HG03045 (cell line): ENCODE results near the gene CFAP410.
A peak's percentile ranks its signal among the peaks of the same experiment; 100 is the strongest.

Source experiments
- ATAC-seq: cut with Tn5 transposase; IDR thresholded peaks from one replicate; pipeline ENCODE4 v1.9.1; 2021; ENCODE audit warnings: mild to moderate bottlenecking, moderate library complexity; ENCODE audit not compliant: unreplicated experiment

Gene CFAP410

GRCh38 chr21:44338971-44339910 is at the start of gene CFAP410:
CFAP410 (minus strand) TSS chr21:44339390; CDS start chr21:44339194, 196 bp downstream.
- peak; percentile 84 for ATAC-seq

DNA sequence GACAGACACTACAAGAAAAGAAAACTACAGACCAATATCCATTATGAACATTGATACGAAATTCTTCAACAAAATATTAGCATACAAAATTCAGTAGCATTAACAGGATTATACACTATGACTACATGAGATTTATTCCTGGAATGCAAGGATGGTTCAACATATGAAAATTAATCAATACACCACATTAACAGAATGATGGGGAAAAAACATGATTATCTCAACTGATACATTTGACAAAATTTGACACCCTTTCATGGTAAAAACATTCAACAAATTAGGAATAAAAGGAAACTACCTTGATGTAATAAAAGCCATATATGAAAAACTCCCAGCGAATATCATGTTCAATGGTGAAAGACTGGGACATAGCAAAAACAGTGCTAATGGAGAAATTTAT is 45.8 kb upstream of the CFAP410 start:
- no peak for ATAC-seq

DNA sequence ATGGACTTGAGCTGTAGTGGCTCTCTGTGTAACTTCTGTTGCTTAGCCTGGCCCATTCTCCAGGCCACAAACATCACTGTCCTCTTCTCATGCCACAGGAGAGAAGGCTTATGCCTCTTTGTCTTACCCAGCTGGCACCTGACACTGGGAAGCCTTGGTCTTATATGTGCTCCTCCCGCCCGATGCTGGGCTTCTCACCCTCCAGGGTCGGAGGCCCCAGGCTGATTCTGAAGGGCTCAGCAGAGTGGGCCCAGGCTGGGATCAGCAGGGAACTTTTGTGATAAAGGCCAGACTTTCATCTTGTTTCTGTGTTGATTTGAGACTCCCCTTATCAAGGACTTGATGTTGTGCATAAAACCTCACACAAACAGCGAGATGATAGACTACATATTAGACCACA is 44.0 kb upstream of the CFAP410 start:
- ATAC-seq = no peak

GRCh38 chr21:44382536-44382935 is 43.3 kb upstream of the CFAP410 start:
- ATAC-seq = no peak

DNA sequence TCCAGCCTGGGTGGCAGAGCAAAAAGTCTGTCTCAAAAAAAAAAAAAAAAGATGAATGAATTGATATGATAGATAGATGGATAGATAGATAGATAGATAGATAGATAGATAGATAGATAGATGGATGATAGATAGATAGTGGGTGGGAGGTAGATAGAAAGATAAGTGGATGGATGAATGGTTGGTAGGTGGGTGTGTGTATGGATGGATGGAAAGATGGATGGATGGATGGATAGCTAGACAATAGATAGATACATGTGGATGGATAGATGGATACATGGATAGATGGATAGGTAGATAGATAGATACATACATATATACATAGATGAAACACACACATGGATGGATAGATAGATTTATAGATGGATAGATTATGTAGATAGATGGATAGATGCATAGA is 42.7 kb upstream of the CFAP410 start:
- ATAC-seq = no peak

DNA sequence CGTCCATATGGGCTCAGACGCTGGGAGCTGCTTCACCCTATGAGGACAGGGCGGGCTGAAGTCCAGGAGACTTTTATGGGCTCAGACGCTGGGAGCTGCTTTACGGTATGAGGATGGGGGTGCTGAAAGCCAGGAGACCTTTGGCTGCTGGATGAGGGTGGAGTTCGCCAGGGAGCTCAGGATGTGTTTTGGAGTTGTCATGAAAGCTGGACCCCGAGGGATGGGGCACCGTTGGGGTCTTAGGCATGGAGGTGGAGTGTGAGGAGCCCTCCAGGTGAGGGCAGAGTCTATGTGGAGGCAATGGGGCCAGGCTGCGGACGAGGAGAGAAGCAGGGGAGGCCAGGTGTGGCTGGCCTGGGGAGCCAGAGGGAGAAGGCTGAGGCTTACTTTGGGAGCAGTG is 41.7 kb upstream of the CFAP410 start:
- no peak for ATAC-seq

DNA sequence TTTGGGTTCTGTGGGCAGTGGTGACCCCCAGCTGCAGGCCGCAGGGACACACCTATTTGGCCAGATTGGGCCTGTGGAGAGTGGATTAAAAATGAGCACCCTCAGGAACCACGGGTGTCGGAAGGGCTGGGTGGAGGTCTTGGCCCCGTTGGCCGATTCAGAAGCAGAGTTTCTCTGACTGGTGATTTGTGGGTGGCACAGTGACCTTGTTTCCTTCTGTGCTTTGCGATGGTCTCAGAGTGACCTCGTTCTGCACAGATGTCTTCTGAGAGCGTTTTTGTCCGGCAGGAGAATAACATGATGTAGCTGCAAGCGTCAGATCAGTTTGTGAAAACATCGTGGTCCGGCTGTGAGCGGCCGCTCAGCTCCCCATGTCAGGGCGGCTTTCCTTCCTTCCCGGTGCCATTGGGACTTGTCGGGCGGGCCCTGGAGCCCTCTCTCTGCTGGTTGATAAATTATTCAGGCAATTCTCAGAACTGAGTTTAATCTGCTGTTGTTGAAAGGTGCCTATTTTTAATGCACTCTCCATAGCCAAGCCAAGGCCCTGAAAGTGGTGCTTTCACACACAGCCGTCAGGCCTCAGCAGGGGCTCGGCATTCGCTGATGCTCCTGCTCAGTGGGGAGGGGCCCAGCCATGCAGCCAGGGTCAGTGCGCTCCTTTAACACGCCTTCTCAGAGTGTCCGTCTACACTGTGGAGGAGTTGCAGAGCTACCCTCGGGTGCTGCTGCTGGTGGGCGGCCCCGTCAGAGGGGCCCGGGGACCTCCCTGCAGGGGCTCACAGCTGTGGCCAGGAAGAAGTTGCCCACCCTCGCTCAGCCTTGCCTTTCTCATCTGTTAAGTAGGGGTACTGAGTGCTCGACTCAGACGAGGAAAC is 41.0 kb upstream of the CFAP410 start:
- no peak for ATAC-seq

DNA sequence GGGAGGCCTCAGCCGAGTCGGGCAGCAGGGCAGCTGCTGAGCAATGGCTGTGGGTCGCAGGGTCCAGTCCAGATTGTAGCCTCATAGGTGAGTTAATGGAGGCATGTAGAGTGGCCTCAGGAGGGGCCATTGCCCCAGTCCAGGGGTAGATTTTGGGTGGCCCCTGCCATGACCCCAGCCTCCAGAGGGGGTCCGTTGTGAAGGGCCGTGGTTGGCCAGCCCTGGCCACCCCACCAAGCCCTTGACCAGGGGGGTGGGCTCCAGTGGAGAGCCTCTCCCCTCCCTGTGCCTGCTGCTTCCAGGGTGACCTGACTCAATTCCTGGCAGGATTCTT is 40.3 kb upstream of the CFAP410 start:
- ATAC-seq = no peak

DNA sequence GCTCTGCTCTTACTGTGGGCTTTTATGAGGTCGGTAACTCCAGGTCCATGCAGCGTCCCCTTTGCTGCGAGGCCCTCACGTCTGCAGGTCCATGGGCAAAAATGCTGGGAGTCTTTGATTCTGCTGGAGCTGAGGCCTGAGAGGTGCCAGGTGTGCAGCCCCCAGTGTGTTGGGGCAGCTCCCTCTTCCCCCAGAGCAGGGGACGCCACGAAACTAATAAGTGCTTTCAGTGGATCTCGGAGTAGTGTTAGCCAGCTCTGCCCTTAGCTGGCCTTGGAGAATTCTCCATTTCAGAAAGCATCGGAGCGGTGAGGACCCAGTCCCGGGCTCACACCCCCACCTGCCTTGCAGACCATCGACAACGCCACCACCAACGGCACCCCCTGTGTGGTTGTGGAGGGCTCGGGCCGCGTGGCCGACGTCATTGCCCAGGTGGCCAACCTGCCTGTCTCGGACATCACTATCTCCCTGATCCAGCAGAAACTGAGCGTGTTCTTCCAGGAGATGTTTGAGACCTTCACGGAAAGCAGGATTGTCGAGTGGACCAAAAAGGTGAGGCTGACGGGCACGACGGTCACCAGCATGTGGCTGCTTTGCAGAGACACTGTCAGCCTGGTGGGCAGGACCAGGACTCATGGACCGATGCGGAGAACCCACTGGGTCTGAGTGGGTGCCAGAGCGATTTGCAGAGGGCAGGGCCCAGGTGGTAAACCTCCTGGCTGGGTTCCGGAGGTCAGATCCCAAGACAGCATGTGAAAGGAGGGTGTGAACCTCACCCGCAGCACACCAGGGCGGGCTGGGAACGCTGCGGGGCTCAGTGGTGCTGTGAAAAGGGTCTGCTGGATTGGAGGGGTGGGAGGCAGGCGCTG is 39.7 kb upstream of the CFAP410 start:
- no peak for ATAC-seq

DNA sequence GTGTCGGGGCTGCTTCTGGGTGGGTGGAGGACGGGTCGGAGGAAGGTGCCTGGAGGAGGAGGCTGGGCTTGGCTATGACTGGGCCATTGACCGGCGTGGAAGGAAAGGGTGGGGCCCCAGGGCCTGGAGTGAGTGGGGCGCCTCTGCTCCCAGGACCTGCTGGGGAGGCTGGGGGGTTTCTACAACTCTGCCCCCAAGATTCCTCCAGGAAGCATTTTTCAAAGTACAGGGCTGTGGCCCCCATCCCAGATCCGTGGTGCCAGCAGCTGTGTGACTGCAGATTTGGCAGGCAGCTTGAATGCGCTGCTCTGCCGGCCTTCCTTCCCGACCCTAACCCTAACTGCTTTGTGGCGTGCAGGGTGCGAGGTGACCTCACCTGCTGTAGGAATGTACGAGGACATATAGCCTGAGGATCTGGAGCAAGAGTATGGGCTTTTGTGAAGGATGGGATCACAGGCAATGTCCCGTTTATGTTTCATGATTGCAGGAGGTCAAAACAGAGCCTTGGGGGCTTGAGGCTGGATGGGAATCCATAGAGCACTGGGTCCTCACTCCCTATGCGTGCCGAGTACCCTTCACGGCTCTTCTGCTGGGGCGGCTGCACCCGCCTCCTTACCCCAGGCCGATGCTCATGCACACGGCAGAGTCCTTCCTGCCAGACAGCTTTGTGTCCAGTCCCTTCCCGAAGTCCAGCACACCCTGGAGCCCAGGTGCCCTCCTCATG is 38.9 kb upstream of the CFAP410 start:
- ATAC-seq = no peak

DNA sequence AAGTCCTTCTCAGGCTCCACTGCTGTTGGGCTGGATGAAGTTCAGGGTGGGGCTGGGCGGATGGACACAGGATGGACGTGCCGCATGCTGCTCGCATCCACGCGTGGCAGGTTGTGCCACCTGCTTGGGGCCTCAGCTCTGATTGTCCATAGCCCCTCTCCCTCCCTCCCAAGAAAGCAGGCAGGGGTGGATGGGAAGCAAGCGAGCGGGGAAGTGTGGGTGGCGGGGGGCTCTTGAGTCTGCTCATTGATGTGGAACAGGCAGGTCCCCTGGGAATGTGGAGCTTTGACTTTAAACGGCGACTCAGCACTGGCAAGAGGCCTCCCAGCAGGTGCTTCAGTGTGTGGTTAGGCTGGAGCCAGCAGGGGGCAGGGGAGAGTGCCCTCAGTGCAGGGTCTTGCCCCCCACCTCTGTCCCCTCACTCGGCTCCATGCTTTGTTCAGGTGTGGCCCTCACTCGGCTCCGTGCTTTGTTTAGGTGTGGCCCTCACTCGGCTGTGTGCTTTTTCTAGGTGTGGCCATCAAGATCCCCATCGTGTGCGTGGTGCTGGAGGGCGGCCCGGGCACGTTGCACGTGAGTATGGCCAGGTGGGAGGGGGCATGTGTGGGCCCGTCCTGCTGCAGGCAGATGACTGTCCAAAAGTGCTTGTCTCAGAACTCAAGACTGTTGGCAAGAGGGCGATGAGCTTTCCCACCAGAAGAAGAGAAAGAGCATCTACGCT is 38.2 kb upstream of the CFAP410 start:
- ATAC-seq = no peak

- ATAC-seq = no peak
Observed at GRCh38 chr21:44376606-44377005, 37.4 kb upstream of the CFAP410 start.

DNA sequence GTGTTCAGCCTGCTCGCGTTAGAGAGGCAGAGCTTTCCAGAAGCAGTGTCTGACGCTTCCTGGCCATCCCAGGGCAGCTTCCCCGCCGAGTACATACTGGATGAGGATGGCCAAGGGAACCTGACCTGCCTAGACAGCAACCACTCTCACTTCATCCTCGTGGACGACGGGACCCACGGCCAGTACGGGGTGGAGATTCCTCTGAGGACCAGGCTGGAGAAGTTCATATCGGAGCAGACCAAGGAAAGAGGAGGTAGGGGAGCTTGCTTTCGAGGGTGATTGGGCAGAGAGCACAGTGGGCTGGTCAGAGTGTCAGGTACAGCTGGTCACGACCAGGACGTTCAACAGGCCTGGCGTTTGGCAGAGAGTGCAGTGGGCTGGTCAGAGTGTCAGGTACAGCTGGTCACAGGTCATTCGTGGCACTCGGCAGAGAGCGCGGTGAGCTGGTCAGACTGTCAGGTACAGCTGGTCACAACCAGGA is 36.6 kb upstream of the CFAP410 start:
- no peak for ATAC-seq

DNA sequence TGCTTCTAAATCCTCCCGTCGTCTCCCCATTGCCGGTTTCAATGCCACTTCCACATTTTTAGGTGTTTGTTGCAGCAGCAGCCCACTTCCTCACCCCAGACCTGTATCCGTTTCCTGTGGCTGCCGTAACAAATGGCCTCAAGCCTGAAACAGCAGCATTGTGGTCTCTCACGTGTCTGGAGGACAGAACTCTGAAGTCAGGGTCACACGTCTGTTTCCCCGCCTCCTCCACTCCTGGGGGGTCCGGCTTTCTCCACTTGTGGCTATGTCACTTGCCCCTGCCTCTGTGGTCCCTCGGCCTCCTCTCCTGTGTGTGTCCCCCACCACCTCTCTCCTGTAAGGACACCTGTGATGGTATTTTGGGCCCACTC is 36.1 kb upstream of the CFAP410 start:
- no peak for ATAC-seq

DNA sequence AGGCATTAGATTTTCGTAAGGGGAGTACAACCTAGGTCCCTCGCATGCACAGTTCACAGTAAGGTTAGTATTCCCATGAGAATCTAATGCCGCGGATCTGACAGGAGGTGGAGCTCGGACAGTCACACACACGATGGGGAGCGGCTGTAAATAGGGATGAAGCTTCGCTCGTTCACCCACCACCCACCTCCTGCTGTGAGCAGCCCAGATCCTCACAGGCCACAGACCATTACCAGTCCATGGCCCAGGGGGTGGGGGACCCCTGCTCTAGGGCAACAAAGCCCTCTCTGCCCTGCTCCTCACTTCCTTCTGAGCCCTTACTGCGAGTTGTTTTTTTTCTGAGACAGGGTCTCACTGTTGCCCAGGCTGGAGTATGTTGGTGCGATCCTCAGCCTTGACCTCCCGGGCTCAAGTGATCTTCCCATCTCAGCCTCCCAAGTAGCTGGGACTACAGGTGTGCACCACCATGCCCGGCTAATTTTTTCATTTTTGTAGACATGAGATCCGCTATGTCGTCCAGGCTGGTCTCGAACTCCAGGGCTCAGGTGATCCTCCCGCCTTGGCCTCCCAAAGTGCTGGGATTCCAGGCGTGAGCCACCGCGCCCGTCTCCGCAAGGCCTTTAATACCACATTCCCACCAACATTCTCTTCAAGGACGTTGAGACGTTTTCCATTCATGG is 35.6 kb upstream of the CFAP410 start:
- no peak for ATAC-seq

GRCh38 chr21:44372616-44373015 is 33.4 kb upstream of the CFAP410 start:
- no peak for ATAC-seq

DNA sequence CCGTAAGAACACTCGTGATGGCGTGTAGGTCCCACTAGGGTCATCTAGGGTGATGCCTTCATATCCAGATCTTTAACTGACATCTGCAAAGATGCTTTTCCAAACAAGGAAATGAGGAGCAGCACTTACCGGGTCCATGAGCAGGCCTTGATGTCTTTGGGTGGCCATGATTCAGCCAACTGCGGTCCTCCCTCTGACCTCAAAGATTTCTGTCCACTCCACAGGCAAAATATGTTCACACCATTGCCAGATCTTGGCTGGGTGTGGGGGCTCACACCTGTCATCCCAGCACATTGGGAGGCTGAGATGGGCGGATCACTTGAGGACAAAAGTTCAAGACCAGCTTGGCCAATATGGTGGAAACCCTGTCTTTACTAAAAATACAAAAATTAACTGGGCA is 32.4 kb upstream of the CFAP410 start:
- no peak for ATAC-seq

DNA sequence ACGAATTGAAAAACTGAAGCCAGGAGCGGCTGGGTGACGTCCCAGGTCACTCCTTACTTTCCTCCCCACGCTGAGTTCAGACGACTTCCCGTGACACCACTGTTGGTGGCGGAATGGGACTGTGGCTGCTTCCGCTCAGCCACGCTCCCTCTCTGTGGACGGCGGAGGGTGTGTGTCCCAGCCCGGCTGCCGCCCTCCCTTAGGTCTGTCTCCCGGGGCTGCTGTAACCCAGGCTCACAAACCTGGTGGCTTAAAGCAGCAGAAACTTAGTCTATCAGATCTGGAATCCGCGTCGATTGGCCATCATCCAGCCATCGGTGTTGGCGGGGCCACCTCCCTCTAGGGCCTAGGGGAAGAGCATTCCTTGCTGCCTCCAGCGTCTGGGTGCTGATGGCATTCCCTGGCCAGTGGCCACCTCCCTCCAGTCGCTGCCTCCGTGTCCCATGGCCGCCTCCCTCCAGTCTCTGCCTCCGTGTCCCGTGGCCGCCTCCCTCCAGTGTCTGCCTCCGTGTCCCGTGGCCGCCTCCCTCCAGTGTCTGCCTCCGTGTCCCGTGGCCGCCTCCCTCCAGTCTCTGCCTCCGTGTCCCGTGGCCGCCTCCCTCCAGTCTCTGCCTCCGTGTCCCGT is 31.7 kb upstream of the CFAP410 start:
- ATAC-seq = no peak
